Measurements from ENCODE around the gene PACRG.

GRCh38 chr6:163331245-163331644, 603.5 kb downstream of the PACRG start:
- no peak for TF ChIP-seq CTCF (IDR thresholded peaks at IDR 0.05)
- TF ChIP-seq POLR2A (IDR thresholded peaks at IDR 0.05) = no peak

Measured in testis (tissue), 2 donors.